ENCODE measurements around the gene SLC26A11.

The SLC26A11 gene

GRCh38 chr17:80262291-80262690 lies 42.1 kb downstream of the SLC26A11 start:
- TF ChIP-seq CTCF (IDR thresholded peaks at IDR 0.05; ENCODE audit: extremely low read depth, missing control alignments) = no peak

GRCh38 chr17:80262775-80263244 lies 42.6 kb downstream of the SLC26A11 start:
- TF ChIP-seq CTCF (IDR thresholded peaks at IDR 0.05; ENCODE audit: extremely low read depth, missing control alignments) = no peak
- no peak for DNase-seq (ENCODE audit: low spot score)

More at GRCh38 chr17:80262291-80262690, 42.1 kb downstream of the SLC26A11 start:
- no peak for DNase-seq (ENCODE audit: low spot score)

GRCh38 chr17:80263253-80264204 lies 43.3 kb downstream of the SLC26A11 start:
- peak; percentile 91 for DNase-seq (ENCODE audit: low spot score)
- peak; percentile 10 for TF ChIP-seq CTCF (IDR thresholded peaks at IDR 0.05; ENCODE audit: extremely low read depth, missing control alignments)

- TF ChIP-seq CTCF (IDR thresholded peaks at IDR 0.05; ENCODE audit: extremely low read depth, missing control alignments) = no peak
- no peak for DNase-seq (ENCODE audit: low spot score)
Observed at GRCh38 chr17:80264205-80265075, 44.2 kb downstream of the SLC26A11 start.

GRCh38 chr17:80265205-80266068 lies 45.2 kb downstream of the SLC26A11 start:
- no peak for TF ChIP-seq CTCF (IDR thresholded peaks at IDR 0.05; ENCODE audit: extremely low read depth, missing control alignments)
- DNase-seq (ENCODE audit: low spot score) = peak; percentile 73

GRCh38 chr17:80267391-80267790 lies 47.2 kb downstream of the SLC26A11 start:
- TF ChIP-seq CTCF (IDR thresholded peaks at IDR 0.05; ENCODE audit: extremely low read depth, missing control alignments) = no peak
- no peak for DNase-seq (ENCODE audit: low spot score)

Measured in GM20000 (cell line).